Smooth muscle cell of the brain vasculature (primary cell): ENCODE measurements around the gene SLC9C1.
"Not testable (repeated sequence)": the region's sequence is repeated elsewhere in the genome, so short reads cannot be mapped to it uniquely, and the experiment has no call there.

Experiments used
- DNase-seq: peaks from one replicate; pipeline ENCODE4 v3.0.0-alpha.2; 2012; ENCODE audit warnings: low read depth, low spot score

The SLC9C1 gene

GRCh38 chr3:112197131-112197530 lies 96.9 kb downstream of the SLC9C1 start:
- no peak for DNase-seq

GRCh38 chr3:112187300-112187699 lies 106.7 kb downstream of the SLC9C1 start:
- no peak for DNase-seq

GRCh38 chr3:112185423-112186035 lies 108.5 kb downstream of the SLC9C1 start:
- not testable (repeated sequence) for DNase-seq

- DNase-seq = no peak
Measured at GRCh38 chr3:112175646-112176045, 118.4 kb downstream of the SLC9C1 start.

- no peak for DNase-seq
Measured at GRCh38 chr3:112175037-112175436, 119.0 kb downstream of the SLC9C1 start.

GRCh38 chr3:112171144-112171543 lies 122.9 kb downstream of the SLC9C1 start:
- DNase-seq = no peak

- no peak for DNase-seq
Measured at GRCh38 chr3:112170046-112170445, 124.0 kb downstream of the SLC9C1 start.

GRCh38 chr3:112167758-112168157 lies 126.3 kb downstream of the SLC9C1 start:
- no peak for DNase-seq

GRCh38 chr3:112149136-112149535 lies 144.9 kb downstream of the SLC9C1 start:
- no peak for DNase-seq

- no peak for DNase-seq
Measured at GRCh38 chr3:112143689-112144088, 150.3 kb downstream of the SLC9C1 start.

- no peak for DNase-seq
Measured at GRCh38 chr3:112143251-112143650, 150.8 kb downstream of the SLC9C1 start.

GRCh38 chr3:112141293-112141692 lies 152.7 kb downstream of the SLC9C1 start:
- DNase-seq = no peak

GRCh38 chr3:112140584-112140983 lies 153.4 kb downstream of the SLC9C1 start:
- no peak for DNase-seq

- no peak for DNase-seq
Measured at GRCh38 chr3:112138219-112138969, 155.6 kb downstream of the SLC9C1 start.

- no peak for DNase-seq
Measured at GRCh38 chr3:112137781-112138180, 156.2 kb downstream of the SLC9C1 start.

GRCh38 chr3:112136959-112137693 lies 156.9 kb downstream of the SLC9C1 start:
- no peak for DNase-seq

- no peak for DNase-seq
Measured at GRCh38 chr3:112136046-112136445, 158.0 kb downstream of the SLC9C1 start.

- no peak for DNase-seq
Measured at GRCh38 chr3:112134335-112135124, 159.5 kb downstream of the SLC9C1 start.

GRCh38 chr3:112133626-112134334 lies 160.2 kb downstream of the SLC9C1 start:
- no peak for DNase-seq

GRCh38 chr3:112132975-112133448 lies 161.0 kb downstream of the SLC9C1 start, which contains the start of gene GCSAM:
GCSAM (minus strand) TSS chr3:112133248; CDS start chr3:112133120, 128 bp downstream.
- DNase-seq = no peak

GRCh38 chr3:112132554-112132953 lies 161.5 kb downstream of the SLC9C1 start:
- no peak for DNase-seq
